OCI-LY1 (cell line): ENCODE data around the gene ZNF136.

ENCODE experiments used
- H2AFZ ChIP-seq: fragments of 200-600 bp; sonication (generic), shearing (Covaris generic); 2 replicates; pipeline ENCODE4 v1.6.0; 2014; ENCODE audit warnings: antibody characterized with exemption, mild to moderate bottlenecking, low read length
- H3F3A ChIP-seq: fragments of 200-600 bp; sonication (generic), shearing (Covaris generic); 2 replicates; pipeline ENCODE4 v1.6.0; 2014; ENCODE audit warnings: mild to moderate bottlenecking, antibody characterized with exemption, low read length, moderate library complexity; ENCODE audit not compliant: insufficient read depth
- H3K27ac ChIP-seq: fragments of 200-600 bp; sonication (generic); 2 replicates; pipeline ENCODE4 v1.5.1; 2014; ENCODE audit warnings: low read length, mixed run types, mild to moderate bottlenecking, low read depth; ENCODE audit not compliant: poor library complexity, severe bottlenecking
- H3K27me3 ChIP-seq: fragments of 200-600 bp; sonication (generic); 2 replicates; pipeline ENCODE4 v1.6.0; 2014; ENCODE audit warnings: antibody characterized with exemption, mild to moderate bottlenecking, low read length, moderate library complexity; ENCODE audit not compliant: insufficient read depth
- H3K36me3 ChIP-seq: fragments of 200-600 bp; sonication (generic); 2 replicates; pipeline ENCODE4 v1.6.1; 2014; ENCODE audit warnings: mild to moderate bottlenecking, antibody characterized with exemption, low read length, moderate library complexity, mixed read lengths; ENCODE audit not compliant: insufficient read depth
- H3K4me1 ChIP-seq: fragments of 200-600 bp; sonication (generic); 2 replicates; pipeline ENCODE4 v1.5.1; 2014; ENCODE audit warnings: mild to moderate bottlenecking, low read length, moderate library complexity; ENCODE audit not compliant: insufficient read depth, severe bottlenecking
- H3K4me2 ChIP-seq: fragments of 200-600 bp; sonication (generic), shearing (Covaris generic); 2 replicates; pipeline ENCODE4 v1.6.1; 2014; ENCODE audit warnings: low read length
- H3K4me3 ChIP-seq: fragments of 200-600 bp; sonication (generic); 2 replicates; pipeline ENCODE4 v1.5.1; 2014; ENCODE audit warnings: low read length, low read depth, mild to moderate bottlenecking, mixed read lengths; ENCODE audit not compliant: poor library complexity, severe bottlenecking
- H3K79me2 ChIP-seq: fragments of 200-600 bp; shearing (Covaris generic); 2 replicates; pipeline ENCODE4 v1.6.1; 2016; ENCODE audit warnings: mixed run types, low read length, mixed read lengths; ENCODE audit not compliant: insufficient read depth
- H3K9ac ChIP-seq: fragments of 200-600 bp; sonication (generic), shearing (Covaris generic); 2 replicates; pipeline ENCODE4 v1.6.1; 2014; ENCODE audit warnings: mild to moderate bottlenecking, low read length, mixed read lengths
- H3K9me2 ChIP-seq: fragments of 200-600 bp; sonication (generic), shearing (Covaris generic); 2 replicates; pipeline ENCODE4 v1.6.1; 2014; ENCODE audit warnings: low read depth, mild to moderate bottlenecking, low read length, mixed read lengths
- H3K9me3 ChIP-seq: fragments of 200-600 bp; shearing (Covaris generic); 2 replicates; pipeline ENCODE4 v1.6.1; 2014; ENCODE audit warnings: low read length, mixed read lengths
- H4K20me1 ChIP-seq: fragments of 200-600 bp; sonication (generic), shearing (Covaris generic); 2 replicates; pipeline ENCODE4 v1.6.0; 2016; ENCODE audit warnings: mild to moderate bottlenecking, low read length; ENCODE audit not compliant: insufficient read depth
- CTCF ChIP-seq: fragments of 200-600 bp; sonication (generic), shearing (Covaris generic); IDR thresholded peaks from 2 replicates; pipeline ENCODE4 v1.5.1; 2017; ENCODE audit warnings: mild to moderate bottlenecking, antibody characterized with exemption, low read length, moderate library complexity, mixed read lengths
- EZH2 ChIP-seq: fragments of 200-600 bp; sonication (generic), shearing (Covaris generic); IDR thresholded peaks from 2 replicates; pipeline ENCODE4 v1.8.0; 2017; ENCODE audit warnings: borderline replicate concordance, mixed run types, mild to moderate bottlenecking, antibody characterized with exemption, low read length, moderate library complexity, mixed read lengths

ZNF136 gene

DNA sequence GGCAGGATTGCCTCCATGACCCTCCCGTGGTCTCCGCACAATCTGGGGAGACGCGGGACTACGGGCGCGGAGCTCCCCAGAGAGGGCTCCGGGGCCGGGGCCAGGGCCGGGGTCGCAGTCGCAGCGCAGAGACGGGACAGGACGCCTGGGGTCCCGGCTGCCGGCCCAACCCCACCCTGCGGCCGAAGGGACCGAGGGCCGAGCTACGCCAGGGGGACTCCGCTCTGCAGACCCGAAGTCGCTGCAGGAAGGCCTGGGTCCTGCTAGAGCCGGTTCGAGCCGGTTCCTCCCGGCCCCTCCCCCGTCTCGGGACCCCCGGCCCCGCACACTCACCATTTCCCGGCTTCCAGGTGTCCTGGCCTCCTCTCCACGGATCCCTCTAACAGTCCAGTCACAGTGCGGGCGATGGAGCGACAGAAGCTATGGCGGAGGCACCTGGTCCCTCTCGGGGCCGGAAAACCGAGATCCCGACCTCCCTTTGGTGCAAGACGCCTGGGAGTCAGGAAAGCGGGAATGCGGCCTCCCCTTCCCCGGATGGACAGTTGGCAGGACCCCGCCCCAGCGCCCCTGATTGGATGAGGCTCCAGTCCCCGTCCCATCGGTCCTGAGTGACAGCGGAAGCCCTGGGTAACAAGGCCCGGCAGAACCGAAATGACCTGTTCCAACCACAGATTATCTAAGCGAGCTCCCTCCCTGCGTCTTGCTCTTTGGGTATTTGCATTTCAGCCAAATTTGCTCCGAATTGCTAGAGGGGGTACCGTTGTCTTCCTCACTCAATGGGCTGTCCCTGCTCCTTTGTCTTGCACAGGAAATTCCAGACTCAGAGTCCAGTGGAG lies 6.5 kb upstream of the ZNF136 start, which contains the start of gene ZNF625:
Gene ZNF625, minus strand, starts transcription at position 512 of the 836 bp plus-strand sequence. Its CDS starts 176 bp downstream, at position 336.
- H3K36me3 ChIP-seq = no peaks in the 10 kb centered on the region
- no peaks in the 10 kb centered on the region for H4K20me1 ChIP-seq
- TF ChIP-seq EZH2 (no peak), CTCF (no peak)
- no peak within 1 kb of the TSS for H2AFZ ChIP-seq
- no peak within 1 kb of the TSS for H3K9ac ChIP-seq
- no peak within 1 kb of the TSS for H3K27ac ChIP-seq
- H3K27me3 ChIP-seq = no peaks in the 10 kb centered on the region
- H3K4me1 ChIP-seq = no peaks in the 10 kb centered on the region
- no peaks in the 10 kb centered on the region for H3K9me3 ChIP-seq
- H3K79me2 ChIP-seq = no peaks in the 10 kb centered on the region
- H3K4me3 ChIP-seq = no peak within 1 kb of the TSS
- H3K9me2 ChIP-seq = no peaks in the 10 kb centered on the region
- H3F3A ChIP-seq = no peaks in the 10 kb centered on the region
- no peak within 1 kb of the TSS for H3K4me2 ChIP-seq

DNA sequence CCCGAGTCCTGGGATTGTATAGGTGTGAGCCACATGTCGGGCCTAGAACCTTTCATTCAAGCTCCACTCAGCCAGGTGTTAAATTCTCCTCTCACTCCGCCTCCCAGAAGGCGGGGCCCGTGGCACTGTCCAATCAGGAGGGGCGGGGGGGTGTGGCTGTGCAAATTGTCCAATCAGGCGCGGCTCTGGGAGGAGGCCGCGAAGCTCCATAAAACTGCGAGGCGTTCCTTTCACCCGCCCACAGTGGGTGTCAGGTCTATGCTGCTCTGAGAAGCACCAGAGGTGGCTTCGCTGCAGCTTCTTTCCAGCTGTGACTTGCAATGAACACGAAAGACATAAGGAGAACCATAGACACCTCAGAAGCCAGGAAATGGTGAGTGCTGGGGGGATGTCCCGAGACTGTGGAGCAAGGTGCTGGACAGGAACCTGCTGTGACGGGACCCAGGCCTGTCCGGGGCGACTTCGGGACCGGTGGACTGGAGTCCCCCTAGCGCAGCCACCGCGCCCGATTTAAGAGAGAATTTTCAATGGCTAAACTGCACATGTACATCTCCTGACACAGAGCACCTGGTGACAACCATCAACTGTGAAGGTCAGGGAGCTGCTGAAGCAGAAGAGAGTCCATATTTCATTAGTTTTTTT lies 3.0 kb upstream of the ZNF136 start:
- H3K27me3 ChIP-seq = no peaks in the 10 kb centered on the region
- TF ChIP-seq CTCF = no peak
- no peak for TF ChIP-seq EZH2
- peaks cover 4% of the 10 kb centered on the region for H3K36me3 ChIP-seq
- no peaks in the 10 kb centered on the region for H3F3A ChIP-seq
- H3K9me2 ChIP-seq = no peaks in the 10 kb centered on the region
- H3K79me2 ChIP-seq = peaks cover 11% of the 10 kb centered on the region
- H2AFZ ChIP-seq = no peak overlapping the region
- no peak overlapping the region for H3K4me3 ChIP-seq
- H3K4me2 ChIP-seq = no peak overlapping the region
- H3K9ac ChIP-seq = no peak overlapping the region
- H3K4me1 ChIP-seq = peaks cover 9% of the 10 kb centered on the region
- H3K9me3 ChIP-seq = 0 out of 2 replicates have a peak, but pooled peaks cover 3% of the 10 kb centered on the region
- no peak overlapping the region for H3K27ac ChIP-seq
- H4K20me1 ChIP-seq = no peaks in the 10 kb centered on the region

DNA sequence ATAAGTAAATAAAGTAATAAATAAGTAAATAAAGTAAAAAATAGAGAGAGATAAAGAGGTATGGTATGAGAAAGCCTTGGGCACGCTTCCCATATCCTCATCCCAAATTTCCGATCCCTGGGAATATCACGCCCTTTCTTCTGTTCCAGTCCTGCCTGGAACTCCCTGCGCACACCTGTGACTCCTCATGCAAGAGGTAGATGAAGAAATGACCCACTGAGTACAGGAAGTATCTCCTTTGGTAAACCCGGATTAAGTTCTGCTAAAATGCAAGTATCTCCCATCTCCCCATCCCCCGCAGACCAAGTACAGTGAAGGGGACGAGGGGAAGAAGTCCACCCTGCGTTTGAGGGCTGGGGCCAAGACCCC lies 399 bp upstream of the ZNF136 start:
- peak overlapping the region; percentile 87; the same call in 1 of the 2 replicates for H3K9ac ChIP-seq
- H3K4me3 ChIP-seq = peak overlapping the region; percentile 90
- H3K36me3 ChIP-seq = peaks cover 22% of the 10 kb centered on the region

More for the DNA sequence above, 399 bp upstream of the ZNF136 start:
- Histone ChIP-seq H3K9me3 (peaks cover 10% of the 10 kb centered on the region; the same call in 1 of the 2 replicates), H3K27ac (no peak overlapping the region), H4K20me1 (no peaks in the 10 kb centered on the region), H3K4me2 (peak overlapping the region; percentile 75), H3K4me1 (peaks cover 9% of the 10 kb centered on the region), H3K79me2 (peaks cover 16% of the 10 kb centered on the region), H3K27me3 (no peaks in the 10 kb centered on the region), H3K9me2 (no peaks in the 10 kb centered on the region), H2AFZ (peak overlapping the region; percentile 70; the same call in 1 of the 2 replicates), H3F3A (no peaks in the 10 kb centered on the region)
- TF ChIP-seq CTCF (no peak), EZH2 (no peak)
